NCI-H2029 (cell line): Measurements from ENCODE around the gene CNFN.

Source experiments
- DNase-seq: peaks from one replicate; lab custom pipeline; 2025; lab: John Stamatoyannopoulos, UW

CNFN gene

GRCh38 chr19:42389899-42390298 is at the start of gene CNFN:
CNFN (minus strand) TSS chr19:42390297; CDS start chr19:42389037, 1,260 bp downstream.
- DNase-seq = no peak

- no peak for DNase-seq
Measured at GRCh38 chr19:42436006-42436405, 45.9 kb upstream of the CNFN start.

GRCh38 chr19:42435316-42435715 is 45.2 kb upstream of the CNFN start:
- DNase-seq = no peak

- DNase-seq = peak; percentile 40
Measured at GRCh38 chr19:42433503-42434260, 43.6 kb upstream of the CNFN start.

GRCh38 chr19:42431486-42431885 is 41.4 kb upstream of the CNFN start:
- no peak for DNase-seq

DNA sequence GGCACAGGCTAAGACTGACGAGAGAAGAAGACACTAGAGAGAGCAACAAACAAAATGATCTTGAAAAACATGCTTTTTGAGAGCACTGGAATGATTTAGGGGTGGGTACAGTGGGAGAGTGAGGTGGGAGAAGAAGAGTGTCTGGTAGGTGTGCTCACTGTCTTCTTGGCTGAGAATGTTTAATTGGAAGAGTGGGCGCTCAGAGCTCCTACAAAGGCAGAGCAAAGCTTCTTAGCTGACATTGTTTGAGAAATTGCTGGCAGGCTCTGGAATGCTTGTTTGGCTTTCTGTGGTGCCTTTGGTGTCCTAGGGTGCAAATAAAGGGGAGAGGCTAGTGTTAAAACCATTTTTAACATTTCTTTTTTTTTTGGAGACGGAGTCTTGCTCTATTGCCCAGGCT is 38.6 kb upstream of the CNFN start:
- no peak for DNase-seq

DNA sequence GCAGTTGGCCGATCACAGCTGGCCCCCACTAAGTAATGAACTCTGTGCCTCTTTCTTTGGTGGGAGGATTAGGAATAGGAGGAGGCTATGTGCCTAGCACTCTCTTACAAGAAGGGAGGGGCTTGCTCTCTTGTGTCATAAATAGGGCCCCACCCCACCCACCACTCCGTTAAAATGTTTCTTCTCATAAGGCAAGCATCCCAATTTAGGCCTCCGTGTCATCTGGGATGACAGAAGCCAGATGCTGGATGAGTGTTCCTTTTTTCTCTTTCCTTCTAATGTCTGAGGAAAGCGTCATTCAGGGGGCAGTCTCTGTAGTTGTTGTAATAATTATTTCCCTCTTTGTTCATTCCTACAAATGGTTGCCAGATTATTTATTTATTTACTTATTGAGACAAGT is 37.2 kb upstream of the CNFN start, which contains the start of gene LIPE:
LIPE (minus strand) TSS at position 76 of the 400 bp plus-strand sequence. CDS start 239 bp downstream, outside the sequence.
- DNase-seq = no peak

GRCh38 chr19:42426643-42427042 is 36.5 kb upstream of the CNFN start:
- no peak for DNase-seq

GRCh38 chr19:42424712-42425131 is 34.6 kb upstream of the CNFN start:
- no peak for DNase-seq

DNA sequence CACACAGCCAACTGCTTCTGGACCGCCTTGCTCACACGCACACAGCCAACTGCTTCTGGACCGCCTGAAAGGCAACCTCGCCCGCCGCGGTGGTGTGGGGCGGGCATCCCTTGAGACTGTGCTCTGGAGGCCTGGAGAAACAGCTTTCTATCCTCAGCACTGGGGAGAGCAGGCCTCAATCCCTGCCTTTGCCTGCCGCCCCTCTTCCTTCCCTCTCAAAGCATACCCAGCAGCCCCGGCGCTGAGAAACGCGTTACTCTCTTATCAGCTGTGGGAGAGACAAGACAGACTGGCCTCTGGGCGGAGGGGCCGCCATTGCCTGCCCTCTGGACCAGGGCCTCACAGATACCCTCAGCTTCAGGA is 34.2 kb upstream of the CNFN start:
- DNase-seq = no peak

DNA sequence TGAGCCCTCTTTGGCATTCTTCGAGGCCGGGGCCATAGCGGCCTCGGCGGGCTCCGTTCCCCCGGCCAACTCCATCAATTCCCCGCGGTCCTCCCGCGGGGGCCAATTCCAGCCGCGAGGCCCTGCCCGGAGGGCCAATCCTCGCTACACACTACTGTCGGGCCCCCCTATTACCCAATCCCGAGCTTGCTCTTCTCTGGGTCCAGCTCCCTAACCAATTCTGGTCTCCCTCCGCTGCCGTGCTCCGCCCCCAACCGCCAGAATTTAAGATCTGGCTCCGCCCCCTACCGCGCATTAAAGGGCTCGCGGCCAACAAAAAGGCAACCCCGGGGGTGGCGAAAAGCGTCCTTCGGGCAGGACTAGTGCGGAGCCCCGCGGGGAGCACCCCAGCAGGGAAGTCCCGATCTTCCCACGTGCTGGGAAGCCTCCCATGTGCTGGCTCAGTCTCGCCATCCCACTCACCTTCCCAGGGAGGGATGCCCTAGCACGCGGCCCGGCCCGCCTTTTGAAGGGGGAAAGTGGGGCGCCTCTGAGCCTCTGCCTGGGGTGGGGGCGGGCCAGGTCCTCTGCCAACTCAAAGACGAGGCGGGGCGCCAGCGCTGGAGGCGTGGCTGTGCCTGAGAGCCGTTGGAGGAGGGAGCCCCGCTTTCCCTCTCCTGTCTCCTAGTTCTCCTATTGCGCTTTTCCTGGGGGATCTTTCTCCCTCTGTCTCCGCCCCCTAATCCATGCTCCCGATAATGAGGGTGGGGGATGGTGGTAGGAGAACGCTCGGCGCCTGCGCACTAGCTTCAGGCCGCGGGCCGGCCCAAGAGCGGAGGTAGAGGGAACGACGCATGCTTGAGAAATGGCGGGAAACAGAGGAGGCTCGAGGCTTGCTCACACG is 33.6 kb upstream of the CNFN start:
- DNase-seq = peak; percentile 85

GRCh38 chr19:42422901-42423461 is 32.9 kb upstream of the CNFN start:
- no peak for DNase-seq

GRCh38 chr19:42422092-42422900 is 32.2 kb upstream of the CNFN start:
- no peak for DNase-seq

GRCh38 chr19:42421591-42422031 is 31.5 kb upstream of the CNFN start:
- no peak for DNase-seq

- DNase-seq = no peak
Measured at GRCh38 chr19:42421101-42421500, 31.0 kb upstream of the CNFN start.

GRCh38 chr19:42420055-42420544 is 30.0 kb upstream of the CNFN start:
- DNase-seq = no peak

- DNase-seq = no peak
Measured at GRCh38 chr19:42419309-42419708, 29.2 kb upstream of the CNFN start.

DNA sequence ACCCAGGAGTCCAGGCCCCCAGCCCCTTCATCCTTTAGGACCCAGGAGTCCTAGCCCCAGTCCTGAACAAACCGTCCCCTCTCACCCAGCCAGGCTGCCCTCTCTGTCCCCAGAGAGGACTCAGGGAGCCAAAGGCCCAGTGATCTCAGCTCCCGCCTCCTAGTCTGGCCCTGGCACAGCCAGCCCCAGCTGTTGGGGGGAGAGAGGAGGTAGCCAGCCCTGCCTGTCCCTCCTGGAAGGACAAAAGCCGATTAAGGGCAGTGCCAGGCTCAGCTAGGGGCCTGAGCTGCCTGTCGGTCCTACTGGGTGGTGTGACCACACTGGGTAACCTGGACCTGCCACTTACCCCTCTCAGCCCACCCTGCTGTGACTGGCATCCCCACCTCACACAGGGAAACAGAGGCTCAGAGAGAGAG is 22.6 kb upstream of the CNFN start:
- DNase-seq = no peak

GRCh38 chr19:42412227-42412626 is 22.1 kb upstream of the CNFN start:
- no peak for DNase-seq

GRCh38 chr19:42411581-42412178 is 21.6 kb upstream of the CNFN start:
- DNase-seq = no peak

GRCh38 chr19:42410371-42410770 is 20.3 kb upstream of the CNFN start:
- DNase-seq = no peak
